GM12892 (cell line): ENCODE results near the gene KIAA0040.

Experiments
- POLR2A ChIP-seq: IDR thresholded peaks from 2 replicates; pipeline ENCODE4 v1.6.1; 2011; ENCODE audit warnings: low read depth, low read length, control low read depth
- POLR2AphosphoS5 ChIP-seq: IDR thresholded peaks from 2 replicates; pipeline ENCODE4 v1.6.1; 2011; ENCODE audit warnings: low read depth, low read length, control low read depth
- TAF1 ChIP-seq: IDR thresholded peaks from 2 replicates; pipeline ENCODE4 v1.6.1; 2011; ENCODE audit warnings: low read depth, mild to moderate bottlenecking, control low read depth, low read length, borderline replicate concordance

DNA sequence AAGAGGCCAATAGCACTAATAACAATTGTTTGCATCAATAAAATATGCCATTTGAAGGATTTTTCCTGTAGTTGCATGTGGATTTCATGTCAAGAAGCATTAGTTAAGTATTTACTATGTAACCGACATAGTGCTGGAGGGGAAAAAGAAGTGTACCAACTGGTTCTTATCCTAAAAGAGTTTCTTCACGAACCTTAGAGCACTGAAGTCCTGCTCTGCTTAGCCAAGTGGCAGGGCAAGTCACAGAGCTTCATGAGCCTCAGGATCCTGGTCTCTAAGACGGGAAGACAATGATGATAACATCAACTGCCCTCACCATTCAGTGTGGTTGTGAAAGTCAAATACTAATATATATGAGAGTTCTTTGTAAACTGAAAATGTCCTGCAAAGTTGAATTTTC lies 14.1 kb downstream of the KIAA0040 start:
- TF ChIP-seq POLR2A, result no peak
- no peak for TF ChIP-seq POLR2AphosphoS5
- no peak for TF ChIP-seq TAF1
